ENCODE measurements around the gene PFKFB3. TPM values are rescaled to one million over a fixed set of nuclear protein-coding genes. Genes with fewer than 3 reads are reported as not detected.
A peak's percentile ranks its signal among the peaks of the same experiment; 100 is the strongest.
"Not testable (repeated sequence)": the region's sequence is repeated elsewhere in the genome, so short reads cannot be mapped to it uniquely, and the experiment has no call there.

Gene PFKFB3
- total RNA-seq, 2 donors from 2014 or later: 31.2 to 34.5 TPM

DNA sequence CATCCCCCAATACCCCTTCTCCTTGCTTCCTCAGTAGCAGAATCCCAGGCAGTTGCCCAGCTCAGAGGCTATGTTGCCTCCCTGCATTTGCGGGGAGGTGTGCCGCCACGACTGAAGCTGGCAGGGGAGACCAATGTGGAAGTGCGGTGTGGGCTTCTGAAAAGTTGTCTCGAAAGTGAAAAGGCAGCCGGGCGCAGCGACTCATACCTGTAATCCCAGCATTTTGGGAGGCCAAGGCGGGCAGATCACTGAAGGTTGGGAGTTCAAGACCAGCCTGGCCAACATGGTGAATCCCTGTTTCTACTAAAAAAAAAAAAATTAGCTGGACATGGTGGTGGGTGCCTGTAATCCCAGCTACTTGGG is 15.9 kb upstream of the PFKFB3 start:
- Mint-ChIP-seq H3K27me3 (ENCODE audit: insufficient read depth) (no peaks in the 10 kb centered on the region), H3K27ac (no peak overlapping the region), H3K4me1 (peaks cover 11% of the 10 kb centered on the region), H3K9me3 (no peaks in the 10 kb centered on the region), H3K4me3 (no peak overlapping the region), H3K36me3 (ENCODE audit: low read depth) (no peaks in the 10 kb centered on the region)
- Histone ChIP-seq H3K9ac (ENCODE audit: extremely low read depth, low read length, poor library complexity, severe bottlenecking) (no peak overlapping the region), H3K4me1 (ENCODE audit: control insufficient read depth, insufficient read depth, low read length) (no peaks in the 10 kb centered on the region), H3K27me3 (ENCODE audit: control insufficient read depth, insufficient read depth, low read length, poor library complexity, severe bottlenecking) (no peaks in the 10 kb centered on the region), H3K27ac (ENCODE audit: low read depth, low read length) (no peak overlapping the region), H3K4me3 (ENCODE audit: low read length) (no peak overlapping the region), H3K9me3 (ENCODE audit: control insufficient read depth, low read length) (no peaks in the 10 kb centered on the region), H3K36me3 (ENCODE audit: control insufficient read depth, insufficient read depth, low read length) (no peaks in the 10 kb centered on the region)
- DNase-seq: no peak
- TF ChIP-seq, protein P1, sequence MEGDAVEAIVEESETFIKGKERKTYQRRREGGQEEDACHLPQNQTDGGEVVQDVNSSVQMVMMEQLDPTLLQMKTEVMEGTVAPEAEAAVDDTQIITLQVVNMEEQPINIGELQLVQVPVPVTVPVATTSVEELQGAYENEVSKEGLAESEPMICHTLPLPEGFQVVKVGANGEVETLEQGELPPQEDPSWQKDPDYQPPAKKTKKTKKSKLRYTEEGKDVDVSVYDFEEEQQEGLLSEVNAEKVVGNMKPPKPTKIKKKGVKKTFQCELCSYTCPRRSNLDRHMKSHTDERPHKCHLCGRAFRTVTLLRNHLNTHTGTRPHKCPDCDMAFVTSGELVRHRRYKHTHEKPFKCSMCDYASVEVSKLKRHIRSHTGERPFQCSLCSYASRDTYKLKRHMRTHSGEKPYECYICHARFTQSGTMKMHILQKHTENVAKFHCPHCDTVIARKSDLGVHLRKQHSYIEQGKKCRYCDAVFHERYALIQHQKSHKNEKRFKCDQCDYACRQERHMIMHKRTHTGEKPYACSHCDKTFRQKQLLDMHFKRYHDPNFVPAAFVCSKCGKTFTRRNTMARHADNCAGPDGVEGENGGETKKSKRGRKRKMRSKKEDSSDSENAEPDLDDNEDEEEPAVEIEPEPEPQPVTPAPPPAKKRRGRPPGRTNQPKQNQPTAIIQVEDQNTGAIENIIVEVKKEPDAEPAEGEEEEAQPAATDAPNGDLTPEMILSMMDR (conservative IDR thresholded peaks at IDR 0.05): no peak
- WGBS, 2 experiments (ENCODE audit: insufficient coverage in 1 of 2, insufficient read length in 1 of 2): 87 to 94% methylated on average over 3 to 9 of the region's 9 CpGs

DNA sequence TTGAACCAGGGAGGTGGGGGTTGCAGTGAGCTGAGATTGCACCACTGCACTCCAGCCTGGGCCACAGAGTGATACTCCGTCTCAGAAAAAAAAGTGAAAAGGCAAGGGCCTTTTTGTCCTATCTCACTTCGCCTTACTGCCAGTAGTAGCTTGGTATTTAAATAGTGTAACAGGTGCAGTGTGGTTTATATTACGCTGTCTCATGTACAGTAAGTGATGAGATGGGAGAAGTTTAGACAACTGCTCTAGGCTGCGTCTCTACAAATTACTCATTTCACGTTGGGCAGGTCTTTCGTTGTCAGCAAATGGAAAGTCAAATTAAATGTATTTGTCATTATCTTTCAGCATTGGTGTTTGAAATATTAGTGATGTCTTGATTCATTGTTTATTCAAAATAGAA is 15.5 kb upstream of the PFKFB3 start:
- 98 to 100% methylated on average over 3 to 6 of the region's 6 CpGs for WGBS, 2 experiments (ENCODE audit: insufficient coverage in 1 of 2, insufficient read length in 1 of 2)
- Histone ChIP-seq H3K36me3 (ENCODE audit: control insufficient read depth, insufficient read depth, low read length) (no peaks in the 10 kb centered on the region), H3K4me1 (ENCODE audit: control insufficient read depth, insufficient read depth, low read length) (no peaks in the 10 kb centered on the region), H3K4me3 (ENCODE audit: low read length) (no peak overlapping the region), H3K9ac (ENCODE audit: extremely low read depth, low read length, poor library complexity, severe bottlenecking) (no peak overlapping the region), H3K9me3 (ENCODE audit: control insufficient read depth, low read length) (no peaks in the 10 kb centered on the region), H3K27me3 (ENCODE audit: control insufficient read depth, insufficient read depth, low read length, poor library complexity, severe bottlenecking) (no peaks in the 10 kb centered on the region), H3K27ac (ENCODE audit: low read depth, low read length) (no peak overlapping the region)
- TF ChIP-seq, protein P1 (conservative IDR thresholded peaks at IDR 0.05): no peak
- H3K4me1 Mint-ChIP-seq: peaks cover 7% of the 10 kb centered on the region
- H3K9me3 Mint-ChIP-seq: no peaks in the 10 kb centered on the region
- H3K4me3 Mint-ChIP-seq: no peak overlapping the region
- no peak overlapping the region for H3K27ac Mint-ChIP-seq
- no peaks in the 10 kb centered on the region for H3K36me3 Mint-ChIP-seq (ENCODE audit: low read depth)
- no peak for DNase-seq
- H3K27me3 Mint-ChIP-seq (ENCODE audit: insufficient read depth): no peaks in the 10 kb centered on the region

GRCh38 chr10:6190033-6190432 is 12.7 kb upstream of the PFKFB3 start:
- WGBS, 2 experiments (ENCODE audit: insufficient coverage in 1 of 2, insufficient read length in 1 of 2): 94 to 97% methylated on average over 7 to 9 of the region's 9 CpGs

DNA sequence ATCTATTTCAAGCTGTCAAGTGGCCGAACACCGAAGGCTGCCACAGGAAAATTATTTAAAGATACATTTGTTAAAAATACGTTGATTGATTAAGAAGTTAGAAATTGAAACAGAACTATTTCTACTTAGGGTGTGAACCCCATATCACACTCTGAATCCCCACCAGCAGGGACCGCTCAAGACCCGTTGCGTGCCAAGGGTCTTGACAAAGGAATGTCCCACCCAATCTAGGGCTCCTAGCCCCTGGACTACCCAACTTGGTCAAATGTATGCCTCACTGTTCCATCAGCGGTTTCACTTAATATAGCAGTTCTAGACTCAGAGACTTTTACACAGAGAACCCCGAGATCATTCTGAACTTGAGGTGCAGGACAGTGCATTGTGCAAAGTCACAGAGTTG is 11.6 kb upstream of the PFKFB3 start:
- H3K36me3 ChIP-seq (ENCODE audit: control insufficient read depth, insufficient read depth, low read length): no peaks in the 10 kb centered on the region

More at GRCh38 chr10:6190033-6190432, 12.7 kb upstream of the PFKFB3 start:
- H3K9ac ChIP-seq (ENCODE audit: extremely low read depth, low read length, poor library complexity, severe bottlenecking); H3K27me3 Mint-ChIP-seq (ENCODE audit: insufficient read depth); H3K4me1 Mint-ChIP-seq; H3K4me1 ChIP-seq (ENCODE audit: control insufficient read depth, insufficient read depth, low read length); H3K27ac Mint-ChIP-seq; DNase-seq; H3K27me3 ChIP-seq (ENCODE audit: control insufficient read depth, insufficient read depth, low read length, poor library complexity, severe bottlenecking); H3K36me3 ChIP-seq (ENCODE audit: control insufficient read depth, insufficient read depth, low read length); H3K9me3 ChIP-seq (ENCODE audit: control insufficient read depth, low read length); H3K9me3 Mint-ChIP-seq; H3K4me3 ChIP-seq (ENCODE audit: low read length); H3K27ac ChIP-seq (ENCODE audit: low read depth, low read length); H3K36me3 Mint-ChIP-seq (ENCODE audit: low read depth); H3K4me3 Mint-ChIP-seq: not testable (repeated sequence)

More for the DNA sequence above, 11.6 kb upstream of the PFKFB3 start:
- Histone ChIP-seq H3K9ac (ENCODE audit: extremely low read depth, low read length, poor library complexity, severe bottlenecking) (no peak overlapping the region), H3K9me3 (ENCODE audit: control insufficient read depth, low read length) (no peaks in the 10 kb centered on the region), H3K27me3 (ENCODE audit: control insufficient read depth, insufficient read depth, low read length, poor library complexity, severe bottlenecking) (no peaks in the 10 kb centered on the region), H3K4me1 (ENCODE audit: control insufficient read depth, insufficient read depth, low read length) (peaks cover 5% of the 10 kb centered on the region), H3K27ac (ENCODE audit: low read depth, low read length) (no peak overlapping the region), H3K4me3 (ENCODE audit: low read length) (no peak overlapping the region)
- H3K27ac Mint-ChIP-seq: no peak overlapping the region
- WGBS, 2 experiments (ENCODE audit: insufficient coverage in 1 of 2, insufficient read length in 1 of 2): 90 to 100% methylated on average over 3 to 8 of the region's 8 CpGs
- no peak overlapping the region for H3K4me3 Mint-ChIP-seq
- H3K4me1 Mint-ChIP-seq: peaks cover 3% of the 10 kb centered on the region
- no peak for DNase-seq
- H3K9me3 Mint-ChIP-seq: no peaks in the 10 kb centered on the region
- H3K27me3 Mint-ChIP-seq (ENCODE audit: insufficient read depth): peaks cover 1% of the 10 kb centered on the region
- TF ChIP-seq, protein P1 (conservative IDR thresholded peaks at IDR 0.05): peak; percentile 42
- H3K36me3 Mint-ChIP-seq (ENCODE audit: low read depth): no peaks in the 10 kb centered on the region
